SH-SY5Y (cell line): ENCODE measurements around the gene SORCS1.

ENCODE experiments used
- GATA2 ChIP-seq: IDR thresholded peaks from 2 replicates; pipeline ENCODE4 v1.6.1; 2011; ENCODE audit warnings: mild to moderate bottlenecking, low read depth, low read length
- GATA3 ChIP-seq: IDR thresholded peaks from 2 replicates; pipeline ENCODE4 v1.6.1; 2011; ENCODE audit warnings: low read depth, mild to moderate bottlenecking, low read length, moderate library complexity

GRCh38 chr10:106804992-106805582 is 359.4 kb downstream of the SORCS1 start:
- TF ChIP-seq GATA2, result no peak
- no peak for TF ChIP-seq GATA3
